Sigmoid colon (tissue), 4 donors: ENCODE measurements around the gene SLC45A3.

Experiments
- CTCF ChIP-seq, 4 experiments: fragments of 450-650 bp in 3 of 4; fragments of 200-600 bp in 1 of 4; IDR thresholded peaks; one replicate each; pipeline ENCODE4 v1.5.1; 2016 to 2019; ENCODE audit warnings: antibody characterized with exemption in 4 of 4, mild to moderate bottlenecking in 3 of 4, moderate library complexity in 2 of 4
- EP300 ChIP-seq, 4 donors: sonication (generic); formaldehyde crosslinking; IDR thresholded peaks; one replicate each; pipeline ENCODE4 v1.6.1; 2017; ENCODE audit warnings: antibody characterized with exemption in 4 of 4
- POLR2A ChIP-seq, 2 donors: fragments of 450-650 bp; IDR thresholded peaks; one replicate each; pipeline ENCODE4 v1.6.1; 2016; ENCODE audit warnings: antibody characterized with exemption in 2 of 2, mild to moderate bottlenecking in 2 of 2, moderate library complexity in 2 of 2
- POLR2AphosphoS5 ChIP-seq, 4 donors: sonication (generic); formaldehyde crosslinking; IDR thresholded peaks; one replicate each; pipeline ENCODE4 v1.6.1; 2017; ENCODE audit warnings: antibody characterized with exemption in 4 of 4

DNA sequence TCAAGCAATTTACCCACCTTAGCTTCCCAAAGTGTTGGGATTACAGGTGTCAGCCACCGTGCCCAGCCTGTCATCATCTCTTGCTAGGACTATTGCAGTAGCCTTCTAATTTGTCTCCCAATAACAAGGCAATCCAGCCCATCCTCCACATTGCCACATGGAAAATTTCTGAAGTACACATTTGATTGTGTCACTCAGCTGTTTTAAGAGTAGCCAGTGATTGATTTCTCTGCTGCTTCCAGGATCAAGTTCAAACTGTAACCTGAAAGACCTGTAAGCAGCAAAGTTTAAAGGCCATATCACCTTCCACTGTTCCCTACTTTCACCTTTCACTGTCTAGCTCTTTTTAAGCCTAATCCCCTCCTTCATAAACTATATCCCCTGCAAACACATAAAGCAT lies 40.7 kb downstream of the SLC45A3 start:
- TF ChIP-seq CTCF (IDR thresholded peaks at IDR 0.05), result no peak
- no peak for TF ChIP-seq POLR2A (IDR thresholded peaks at IDR 0.05)
- TF ChIP-seq EP300 (IDR thresholded peaks at IDR 0.05), result no peak
- no peak for TF ChIP-seq POLR2AphosphoS5 (IDR thresholded peaks at IDR 0.05)
